Kidney glomerular epithelial cell (primary cell): ENCODE measurements around the gene SPATA20.

Experiments used
- DNase-seq: peaks from one replicate; lab custom pipeline; 2025; lab: John Stamatoyannopoulos, UW

The SPATA20 gene

GRCh38 chr17:50602836-50603235 lies 55.9 kb downstream of the SPATA20 start:
- no peak for DNase-seq

- no peak for DNase-seq
Measured at GRCh38 chr17:50603340-50603739, 56.4 kb downstream of the SPATA20 start.

- no peak for DNase-seq
Measured at GRCh38 chr17:50604513-50604912, 57.5 kb downstream of the SPATA20 start.

- DNase-seq = no peak
Measured at GRCh38 chr17:50605429-50605828, 58.5 kb downstream of the SPATA20 start.
